Measurements from ENCODE around the gene PGAP6.
"Not testable (repeated sequence)": the region's sequence is repeated elsewhere in the genome, so short reads cannot be mapped to it uniquely, and the experiment has no call there.

The PGAP6 gene

GRCh38 chr16:367333-367903 is 14.4 kb downstream of the PGAP6 start:
- no peak for TF ChIP-seq CTCF (IDR thresholded peaks at IDR 0.05; ENCODE audit: low read depth, low read length, missing control alignments)
- in situ Hi-C loops (cut with HindIII; ENCODE audit: low sequenced_read_pairs), result no loop called here
- H3K4me3 ChIP-seq (ENCODE audit: low read depth, low read length), result no peak overlapping the region
- no peak for DNase-seq (ENCODE audit: low read depth)

GRCh38 chr16:366476-366875 is 15.3 kb downstream of the PGAP6 start:
- H3K4me3 ChIP-seq (ENCODE audit: low read depth, low read length), result no peak overlapping the region
- DNase-seq (ENCODE audit: low read depth), result no peak
- TF ChIP-seq CTCF (IDR thresholded peaks at IDR 0.05; ENCODE audit: low read depth, low read length, missing control alignments), result no peak
- in situ Hi-C loops (cut with HindIII; ENCODE audit: low sequenced_read_pairs), result no loop called here

- H3K4me3 ChIP-seq (ENCODE audit: low read depth, low read length), result no peak overlapping the region
- DNase-seq (ENCODE audit: low read depth), result no peak
- TF ChIP-seq CTCF (IDR thresholded peaks at IDR 0.05; ENCODE audit: low read depth, low read length, missing control alignments), result no peak
- in situ Hi-C loops (cut with HindIII; ENCODE audit: low sequenced_read_pairs), result loop anchor here (5.0 kb wide), 1 partner anchor 43 kb away; no protein-coding TSS in a partner anchor
These were observed 16.9 kb downstream of the PGAP6 start for GRCh38 chr16:364595-365491.

- no peak for TF ChIP-seq CTCF (IDR thresholded peaks at IDR 0.05; ENCODE audit: low read depth, low read length, missing control alignments)
These were observed 17.9 kb downstream of the PGAP6 start for GRCh38 chr16:363766-364490.

GRCh38 chr16:363110-363765 is 18.5 kb downstream of the PGAP6 start:
- H3K4me3 ChIP-seq (ENCODE audit: low read depth, low read length), result no peak overlapping the region
- no peak for DNase-seq (ENCODE audit: low read depth)
- in situ Hi-C loops (cut with HindIII; ENCODE audit: low sequenced_read_pairs), result loop anchor here (5.0 kb wide), 1 partner anchor 41 kb away; no protein-coding TSS in a partner anchor
- TF ChIP-seq CTCF (IDR thresholded peaks at IDR 0.05; ENCODE audit: low read depth, low read length, missing control alignments), result no peak

More at GRCh38 chr16:363766-364490, 17.9 kb downstream of the PGAP6 start:
- no peak for DNase-seq (ENCODE audit: low read depth)
- no peak overlapping the region for H3K4me3 ChIP-seq (ENCODE audit: low read depth, low read length)
- in situ Hi-C loops (cut with HindIII; ENCODE audit: low sequenced_read_pairs), result loop anchor here (5.0 kb wide), 1 partner anchor 42 kb away; no protein-coding TSS in a partner anchor

GRCh38 chr16:362702-362999 is 19.1 kb downstream of the PGAP6 start:
- DNase-seq (ENCODE audit: low read depth); H3K4me3 ChIP-seq (ENCODE audit: low read depth, low read length): not testable (repeated sequence)
- in situ Hi-C loops (cut with HindIII; ENCODE audit: low sequenced_read_pairs), result loop anchor here (5.0 kb wide), 1 partner anchor 40 kb away; no protein-coding TSS in a partner anchor
